T-helper 17 cell (primary cell): ENCODE measurements around the gene ZFAND3. TPM values are rescaled to one million over a fixed set of nuclear protein-coding genes. Genes with fewer than 3 reads are reported as not detected.

Experiments used
- ATAC-seq: fragments of 150-1000 bp; cut with Tn5 transposase; 2 replicates; pipeline ENCODE4 v1.10.0; 2021; ENCODE audit warnings: mild to moderate bottlenecking, moderate library complexity
- DNase-seq, 3 donors: peaks; one replicate each; pipeline versions ENCODE4 v3.0.0 to v3.0.0-alpha.2; 2020 to 2021
- H3K9me3 ChIP-seq: one replicate; pipeline ENCODE4 v1.7.0; 2013; ENCODE audit warnings: low read length, mild to moderate bottlenecking; ENCODE audit not compliant: control insufficient read depth, poor library complexity, severe bottlenecking
- H3K27ac Mint-ChIP-seq: one replicate; pipeline ENCODE4 v1.8.0; 2022; ENCODE audit warnings: mild to moderate bottlenecking, moderate library complexity, mixed read lengths
- H3K27me3 Mint-ChIP-seq: one replicate; pipeline ENCODE4 v1.8.0; 2022; ENCODE audit warnings: mixed read lengths
- H3K36me3 Mint-ChIP-seq: one replicate; pipeline ENCODE4 v1.8.0; 2022; ENCODE audit warnings: low read depth, mixed read lengths
- H3K4me1 Mint-ChIP-seq: one replicate; pipeline ENCODE4 v1.8.0; 2022; ENCODE audit warnings: mild to moderate bottlenecking, mixed read lengths
- H3K4me3 Mint-ChIP-seq: one replicate; pipeline ENCODE4 v1.8.0; 2022; ENCODE audit warnings: mild to moderate bottlenecking, moderate library complexity, mixed read lengths
- total RNA-seq, 4 donors: library from RNA in 2 of 4; stranded (reverse) in 2 of 4; gene quantifications; one replicate each; pipeline ENCODE4 v1.2.3 and lab custom pipeline; 2022 to 2026

Gene ZFAND3
- total RNA-seq, 2 donors from 2014 or later = 48.6 to 61.0 TPM

- Mint-ChIP-seq H3K4me1 (peaks cover 13% of the 10 kb centered on the region), H3K27ac (peak overlapping the region; percentile 75), H3K27me3 (no peaks in the 10 kb centered on the region), H3K36me3 (no peaks in the 10 kb centered on the region), H3K4me3 (no peak overlapping the region)
- H3K9me3 ChIP-seq = no peaks in the 10 kb centered on the region
- ATAC-seq (no peak), DNase-seq (no peak)
These were observed 335.2 kb downstream of the ZFAND3 start for GRCh38 chr6:38154731-38155130.

GRCh38 chr6:38155144-38155543 lies 335.6 kb downstream of the ZFAND3 start:
- Mint-ChIP-seq H3K27ac (peak overlapping the region; percentile 75), H3K27me3 (no peaks in the 10 kb centered on the region), H3K4me1 (peaks cover 13% of the 10 kb centered on the region), H3K4me3 (no peak overlapping the region), H3K36me3 (no peaks in the 10 kb centered on the region)
- H3K9me3 ChIP-seq = no peaks in the 10 kb centered on the region
- ATAC-seq = no peak
- no peak for DNase-seq

DNA sequence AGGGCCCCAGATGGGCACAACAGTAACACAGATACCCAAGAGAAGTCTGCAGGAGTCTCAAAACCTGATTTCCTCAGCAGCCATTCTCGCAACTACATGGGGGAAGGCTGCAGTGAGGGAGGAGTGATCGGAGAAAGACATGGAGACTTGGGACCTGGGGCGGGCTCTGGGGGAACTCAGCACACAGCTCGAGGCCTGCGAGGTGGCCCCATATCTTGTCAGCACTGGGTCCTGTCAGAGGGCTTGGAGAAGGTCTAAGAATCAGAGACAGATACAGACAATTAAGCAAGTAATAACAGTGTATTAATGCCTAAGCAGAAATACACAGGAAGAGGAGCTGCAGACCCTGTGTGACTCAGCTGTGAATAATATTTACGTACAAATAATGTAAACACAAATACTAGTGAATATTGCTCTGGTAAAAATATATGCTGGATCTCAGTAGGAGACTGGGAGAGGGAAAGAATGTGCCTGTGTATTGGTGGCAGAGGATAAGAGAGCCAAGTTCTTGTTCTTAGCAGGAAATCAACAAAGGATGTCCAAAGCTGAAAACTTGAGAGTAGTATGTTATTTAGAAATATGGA lies 336.2 kb downstream of the ZFAND3 start:
- Mint-ChIP-seq H3K4me1 (peaks cover 10% of the 10 kb centered on the region), H3K27me3 (no peaks in the 10 kb centered on the region), H3K27ac (peak overlapping the region; percentile 75), H3K4me3 (no peak overlapping the region), H3K36me3 (no peaks in the 10 kb centered on the region)
- DNase-seq (no peak), ATAC-seq (no peak)
- H3K9me3 ChIP-seq = no peaks in the 10 kb centered on the region

GRCh38 chr6:38156818-38157565 lies 337.5 kb downstream of the ZFAND3 start:
- Mint-ChIP-seq H3K27ac (peak overlapping the region; percentile 0), H3K27me3 (no peaks in the 10 kb centered on the region), H3K4me3 (peak overlapping the region; percentile 34), H3K36me3 (no peaks in the 10 kb centered on the region), H3K4me1 (peaks cover 12% of the 10 kb centered on the region)
- no peaks in the 10 kb centered on the region for H3K9me3 ChIP-seq
- ATAC-seq (no peak), DNase-seq (no peak)

GRCh38 chr6:38157905-38158304 lies 338.4 kb downstream of the ZFAND3 start:
- H3K4me1 Mint-ChIP-seq = peaks cover 12% of the 10 kb centered on the region
- H3K9me3 ChIP-seq = no peaks in the 10 kb centered on the region
- no peaks in the 10 kb centered on the region for H3K36me3 Mint-ChIP-seq
- no peaks in the 10 kb centered on the region for H3K27me3 Mint-ChIP-seq
- peak overlapping the region; percentile 0 for H3K27ac Mint-ChIP-seq
- DNase-seq (no peak), ATAC-seq (no peak)
- no peak overlapping the region for H3K4me3 Mint-ChIP-seq

GRCh38 chr6:38158762-38159350 lies 339.3 kb downstream of the ZFAND3 start:
- Mint-ChIP-seq H3K36me3 (no peaks in the 10 kb centered on the region), H3K27me3 (no peaks in the 10 kb centered on the region), H3K4me3 (no peak overlapping the region), H3K27ac (no peak overlapping the region), H3K4me1 (peaks cover 12% of the 10 kb centered on the region)
- ATAC-seq (no peak), DNase-seq (no peak)
- H3K9me3 ChIP-seq = no peaks in the 10 kb centered on the region

DNA sequence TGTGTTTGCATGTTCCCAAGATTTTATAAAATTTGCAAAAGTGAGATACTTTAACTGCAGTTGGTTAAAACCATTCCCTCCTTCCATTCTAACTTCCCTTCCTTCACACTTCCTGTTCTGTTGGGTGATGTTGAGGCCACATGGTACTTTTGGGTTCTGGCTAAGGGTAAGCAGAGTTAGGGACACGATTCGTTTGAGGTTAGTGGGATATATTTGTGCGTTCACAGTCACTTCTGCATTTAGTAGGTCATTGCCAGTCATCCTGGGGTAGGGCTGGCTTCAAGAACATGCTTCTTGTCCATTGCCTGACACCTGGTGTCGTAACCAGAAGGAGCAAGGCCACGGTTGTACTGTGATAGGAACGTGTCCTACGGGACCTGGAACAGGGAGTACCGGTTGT lies 340.1 kb downstream of the ZFAND3 start:
- H3K4me3 Mint-ChIP-seq = no peak overlapping the region
- H3K9me3 ChIP-seq = no peaks in the 10 kb centered on the region
- no peak for ATAC-seq
- DNase-seq = no peak
- H3K27ac Mint-ChIP-seq = no peak overlapping the region
- no peaks in the 10 kb centered on the region for H3K27me3 Mint-ChIP-seq
- peaks cover 12% of the 10 kb centered on the region for H3K4me1 Mint-ChIP-seq
- no peaks in the 10 kb centered on the region for H3K36me3 Mint-ChIP-seq

GRCh38 chr6:38160831-38161230 lies 341.3 kb downstream of the ZFAND3 start:
- H3K4me1 Mint-ChIP-seq = peaks cover 6% of the 10 kb centered on the region
- no peaks in the 10 kb centered on the region for H3K9me3 ChIP-seq
- DNase-seq = no peak
- H3K4me3 Mint-ChIP-seq = no peak overlapping the region
- no peaks in the 10 kb centered on the region for H3K27me3 Mint-ChIP-seq
- H3K27ac Mint-ChIP-seq = no peak overlapping the region
- no peaks in the 10 kb centered on the region for H3K36me3 Mint-ChIP-seq
- no peak for ATAC-seq

DNA sequence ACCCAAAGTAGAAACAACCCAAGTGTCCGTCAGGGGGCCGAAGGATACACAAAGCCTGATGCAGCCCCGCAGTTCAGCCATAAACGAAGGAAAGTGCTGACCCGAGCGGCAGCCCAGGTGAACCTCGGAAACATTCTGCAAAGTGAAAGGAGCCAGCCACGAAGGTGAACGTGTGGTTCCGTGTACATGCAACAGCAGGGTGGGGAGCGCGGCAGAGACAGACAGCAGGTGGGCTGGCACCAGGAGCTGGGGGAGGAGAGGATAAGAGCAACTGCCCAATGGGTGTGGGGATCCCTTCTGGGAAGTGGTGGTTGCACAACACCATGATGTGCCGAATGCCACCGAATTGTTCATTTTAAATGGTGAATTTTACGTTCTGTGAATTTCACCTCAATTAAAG lies 341.8 kb downstream of the ZFAND3 start:
- H3K4me3 Mint-ChIP-seq = no peak overlapping the region

DNA sequence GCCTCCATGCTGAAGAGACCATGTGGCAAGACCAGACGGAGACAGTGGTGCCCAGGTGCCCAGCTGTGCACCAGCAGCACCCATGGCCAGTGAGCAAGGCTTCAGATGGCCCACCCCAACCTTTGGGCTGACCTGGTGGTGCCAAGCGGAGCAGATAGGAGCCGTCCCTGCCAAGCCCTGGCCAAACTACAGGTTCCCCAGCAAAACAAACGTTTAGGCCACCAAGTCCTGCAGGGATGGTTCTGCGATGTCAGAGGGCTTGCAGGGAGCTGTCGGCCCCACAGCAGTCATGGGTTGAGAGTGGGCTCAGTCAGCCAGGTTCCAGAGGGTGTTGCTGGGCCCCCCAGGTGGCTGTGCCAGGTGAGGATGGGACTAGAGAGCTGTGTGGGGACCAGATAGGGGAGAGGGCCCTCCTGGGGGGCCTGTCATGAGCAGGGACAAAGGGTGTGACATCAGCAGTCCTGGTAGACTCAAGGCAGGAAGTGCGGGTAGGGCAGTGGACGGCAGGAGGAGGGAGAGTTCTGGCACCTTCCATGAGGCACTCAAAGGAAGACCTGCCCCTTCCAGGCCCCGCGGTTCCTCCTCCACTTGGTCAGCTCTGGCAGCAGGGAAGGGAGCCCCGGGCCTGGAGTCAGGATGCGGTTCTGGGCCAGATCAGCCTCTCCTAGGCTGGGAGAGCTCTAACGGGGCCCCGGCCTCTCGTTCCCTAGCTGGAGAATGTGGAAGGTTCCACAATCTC lies 342.4 kb downstream of the ZFAND3 start:
- Mint-ChIP-seq H3K4me1 (peaks cover 3% of the 10 kb centered on the region), H3K27me3 (no peaks in the 10 kb centered on the region), H3K27ac (no peak overlapping the region), H3K4me3 (no peak overlapping the region), H3K36me3 (no peaks in the 10 kb centered on the region)
- DNase-seq (no peak), ATAC-seq (no peak)
- H3K9me3 ChIP-seq = no peaks in the 10 kb centered on the region

More for the DNA sequence above, 341.8 kb downstream of the ZFAND3 start:
- ATAC-seq (no peak), DNase-seq (no peak)
- H3K4me1 Mint-ChIP-seq = peaks cover 3% of the 10 kb centered on the region
- H3K36me3 Mint-ChIP-seq = no peaks in the 10 kb centered on the region
- no peaks in the 10 kb centered on the region for H3K27me3 Mint-ChIP-seq
- no peak overlapping the region for H3K27ac Mint-ChIP-seq
- no peaks in the 10 kb centered on the region for H3K9me3 ChIP-seq

GRCh38 chr6:38162493-38163185 lies 343.1 kb downstream of the ZFAND3 start:
- no peak for ATAC-seq
- H3K4me3 Mint-ChIP-seq = no peak overlapping the region

GRCh38 chr6:38163186-38164130 lies 343.9 kb downstream of the ZFAND3 start:
- Mint-ChIP-seq H3K27me3 (no peaks in the 10 kb centered on the region), H3K27ac (no peak overlapping the region), H3K4me3 (no peak overlapping the region), H3K36me3 (no peaks in the 10 kb centered on the region), H3K4me1 (peaks cover 3% of the 10 kb centered on the region)
- no peak for ATAC-seq
- no peak for DNase-seq
- no peaks in the 10 kb centered on the region for H3K9me3 ChIP-seq

More at GRCh38 chr6:38162493-38163185, 343.1 kb downstream of the ZFAND3 start:
- Mint-ChIP-seq H3K4me1 (peaks cover 3% of the 10 kb centered on the region), H3K27me3 (no peaks in the 10 kb centered on the region), H3K36me3 (no peaks in the 10 kb centered on the region), H3K27ac (no peak overlapping the region)
- no peak for DNase-seq
- no peaks in the 10 kb centered on the region for H3K9me3 ChIP-seq
